ENCODE measurements around the gene ST6GALNAC6. TPM values are rescaled to one million over a fixed set of nuclear protein-coding genes. Genes with fewer than 3 reads are reported as not detected.

ST6GALNAC6 gene
- total and polyA plus RNA-seq, 10 of the 15 experiments (the other 5 are each of a cell fraction or from before 2014, with no cell fraction given) = 0.40 to 27.0 (median 16.8) TPM

- Histone ChIP-seq H3K79me2 (ENCODE audit: control insufficient read depth, insufficient read depth, low read length) (peaks cover 22% of the 10 kb centered on the region), H3K9ac (ENCODE audit: control insufficient read depth, insufficient read depth, low read length) (no peak overlapping the region), H3K4me1 (ENCODE audit: control insufficient read depth, insufficient read depth, low read length) (peaks cover 16% of the 10 kb centered on the region), H3K36me3 (ENCODE audit: control insufficient read depth in 2 of 2, insufficient read depth in 2 of 2, low read length in 1 of 2) (peaks cover 0 to 2% of the 10 kb centered on the region in 2 experiments; a peak in 2 of 4 replicates), H3K9me3 (replicated peaks; ENCODE audit: control insufficient read depth, insufficient read depth, low read length) (no peaks in the 10 kb centered on the region), H4K20me1 (ENCODE audit: control insufficient read depth, insufficient read depth) (no peaks in the 10 kb centered on the region), H3K4me3 (peak overlapping the region; percentile 95), H3K27me3 (replicated peaks in 1 of 2; ENCODE audit: control insufficient read depth in 2 of 2, insufficient read depth in 2 of 2, low read length in 1 of 2) (no peaks in the 10 kb centered on the region), H2AFZ (ENCODE audit: control insufficient read depth, low read depth, low read length) (no peak overlapping the region), H3K27ac (ENCODE audit: control insufficient read depth, insufficient read depth) (no peak overlapping the region), H3K4me2 (ENCODE audit: control insufficient read depth, insufficient read depth) (peak overlapping the region; percentile 95)
- BruUV-seq (replicated peaks) = no TSS peak
- ChIA-PET SMC1A (ENCODE audit: uncharacterized antibody, unreplicated experiment) (no interaction called here), CTCF (interaction anchor here (1.6 to 2.1 kb wide), 2 partner anchors 16 to 99 kb away, joined by 5 to 6 read pairs; no protein-coding TSS in a partner anchor), POLR2A (interaction anchor here (0.6 kb wide), 1 partner anchor 33 kb away, joined by 6 read pairs; no protein-coding TSS in a partner anchor), RAD21 (ENCODE audit: unreplicated experiment) (interaction anchor here (1.7 kb wide), 1 partner anchor 201 kb away, joined by 4 read pairs; the partner anchor contains the start of gene TOR2A)
- FAIRE-seq = no peak
- 0 out of 2 replicates have a peak, but pooled peaks have one; percentile 16 for TF ChIP-seq POLR2A (IDR thresholded peaks at IDR 0.05; ENCODE audit: low read depth, low read length)
- TF ChIP-seq SREBF1 (IDR thresholded peaks at IDR 0.05; ENCODE audit: low read length) = no peak
- TF ChIP-seq PBX3 (IDR thresholded peaks at IDR 0.05; ENCODE audit: insufficient replicate concordance, low read depth, low read length) = no peak
- no peak for ATAC-seq
- DNase-seq (ENCODE audit: low read depth, low spot score) = no peak
- in situ Hi-C loops (cut with MboI) = no loop called here
- whole genome bisulfite sequencing (ENCODE audit: insufficient coverage, insufficient replicate concordance, low lambda C conversion rate, missing lambda C conversion rate) = 28% methylated on average over 4 of the region's 4 CpGs
- intact Hi-C loops (cut with micrococcal nuclease; ENCODE audit: unreplicated experiment) = no loop called here
These were observed 36.4 kb upstream of the ST6GALNAC6 start for GRCh38 chr9:127935765-127936221.

DNA sequence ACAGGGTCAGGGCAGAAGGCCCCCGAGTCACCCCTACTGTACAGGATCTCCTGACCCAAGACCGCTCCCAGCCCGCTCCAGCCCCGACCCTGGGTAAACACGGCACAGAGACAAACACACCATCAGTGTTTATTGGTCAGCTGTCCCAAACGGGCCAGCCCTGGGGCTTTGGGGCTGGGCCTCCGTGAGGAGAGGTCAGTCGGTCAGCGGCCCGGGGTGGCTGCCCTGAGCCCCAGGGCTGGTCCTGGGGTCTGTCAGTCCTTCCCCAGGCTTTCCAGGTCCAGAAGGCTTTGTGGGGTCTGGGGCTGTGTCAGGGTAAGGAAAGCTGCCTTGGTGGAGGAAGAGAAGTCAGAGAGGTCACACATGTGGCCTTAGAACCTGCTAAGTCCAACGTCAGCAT, 35.6 kb upstream of the ST6GALNAC6 start:
- peaks cover 22% of the 10 kb centered on the region for H3K79me2 ChIP-seq (ENCODE audit: control insufficient read depth, insufficient read depth, low read length)
- TF ChIP-seq ZNF622 (IDR thresholded peaks at IDR 0.05) (no peak), ZNF24 (IDR thresholded peaks at IDR 0.05) (no peak), POLR2AphosphoS2 (IDR thresholded peaks at IDR 0.05; ENCODE audit: low read depth, low read length) (no peak), GATAD2B (conservative IDR thresholded peaks at IDR 0.05; ENCODE audit: low read depth) (no peak), SPI1 (IDR thresholded peaks at IDR 0.05; ENCODE audit: borderline replicate concordance, insufficient read depth, low read depth, low read length) (peak; percentile 20; the same call in 1 of the 2 replicates)
- TF ChIP-seq, protein P1, sequence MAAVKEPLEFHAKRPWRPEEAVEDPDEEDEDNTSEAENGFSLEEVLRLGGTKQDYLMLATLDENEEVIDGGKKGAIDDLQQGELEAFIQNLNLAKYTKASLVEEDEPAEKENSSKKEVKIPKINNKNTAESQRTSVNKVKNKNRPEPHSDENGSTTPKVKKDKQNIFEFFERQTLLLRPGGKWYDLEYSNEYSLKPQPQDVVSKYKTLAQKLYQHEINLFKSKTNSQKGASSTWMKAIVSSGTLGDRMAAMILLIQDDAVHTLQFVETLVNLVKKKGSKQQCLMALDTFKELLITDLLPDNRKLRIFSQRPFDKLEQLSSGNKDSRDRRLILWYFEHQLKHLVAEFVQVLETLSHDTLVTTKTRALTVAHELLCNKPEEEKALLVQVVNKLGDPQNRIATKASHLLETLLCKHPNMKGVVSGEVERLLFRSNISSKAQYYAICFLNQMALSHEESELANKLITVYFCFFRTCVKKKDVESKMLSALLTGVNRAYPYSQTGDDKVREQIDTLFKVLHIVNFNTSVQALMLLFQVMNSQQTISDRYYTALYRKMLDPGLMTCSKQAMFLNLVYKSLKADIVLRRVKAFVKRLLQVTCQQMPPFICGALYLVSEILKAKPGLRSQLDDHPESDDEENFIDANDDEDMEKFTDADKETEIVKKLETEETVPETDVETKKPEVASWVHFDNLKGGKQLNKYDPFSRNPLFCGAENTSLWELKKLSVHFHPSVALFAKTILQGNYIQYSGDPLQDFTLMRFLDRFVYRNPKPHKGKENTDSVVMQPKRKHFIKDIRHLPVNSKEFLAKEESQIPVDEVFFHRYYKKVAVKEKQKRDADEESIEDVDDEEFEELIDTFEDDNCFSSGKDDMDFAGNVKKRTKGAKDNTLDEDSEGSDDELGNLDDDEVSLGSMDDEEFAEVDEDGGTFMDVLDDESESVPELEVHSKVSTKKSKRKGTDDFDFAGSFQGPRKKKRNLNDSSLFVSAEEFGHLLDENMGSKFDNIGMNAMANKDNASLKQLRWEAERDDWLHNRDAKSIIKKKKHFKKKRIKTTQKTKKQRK (IDR thresholded peaks at IDR 0.05; ENCODE audit: low read depth, low read length) = no peak
- 70% methylated on average over 11 of the region's 11 CpGs for WGBS (ENCODE audit: insufficient coverage, insufficient replicate concordance, low lambda C conversion rate, missing lambda C conversion rate)
- FAIRE-seq = no peak
- peak overlapping the region; percentile 34; the same call in 1 of the 2 replicates for H3K4me2 ChIP-seq (ENCODE audit: control insufficient read depth, insufficient read depth)
- H3K4me1 ChIP-seq (ENCODE audit: control insufficient read depth, insufficient read depth, low read length) = peaks cover 18% of the 10 kb centered on the region
- ChIA-PET SMC1A (ENCODE audit: uncharacterized antibody, unreplicated experiment) (no interaction called here), RAD21 (ENCODE audit: unreplicated experiment) (no interaction called here), CTCF (interaction anchor here (1.3 to 2.1 kb wide), 3 partner anchors 9 to 99 kb away, joined by 4 to 6 read pairs (median 5); no protein-coding TSS in a partner anchor), POLR2A (no interaction called here)
- no peak for DNase-seq (ENCODE audit: low read depth, low spot score)
- H4K20me1 ChIP-seq (ENCODE audit: control insufficient read depth, insufficient read depth) = no peaks in the 10 kb centered on the region
- no peak overlapping the region for H2AFZ ChIP-seq (ENCODE audit: control insufficient read depth, low read depth, low read length)
- peaks cover 0 to 2% of the 10 kb centered on the region in 2 experiments; a peak in 2 of 4 replicates for H3K36me3 ChIP-seq (ENCODE audit: control insufficient read depth in 2 of 2, insufficient read depth in 2 of 2, low read length in 1 of 2)
- intact Hi-C loops (cut with micrococcal nuclease; ENCODE audit: unreplicated experiment) (no loop called here), in situ Hi-C loops (cut with MboI) (no loop called here)
- H3K27ac ChIP-seq (ENCODE audit: control insufficient read depth, insufficient read depth) = no peak overlapping the region
- H3K27me3 ChIP-seq (replicated peaks in 1 of 2; ENCODE audit: control insufficient read depth in 2 of 2, insufficient read depth in 2 of 2, low read length in 1 of 2) = no peaks in the 10 kb centered on the region
- BruUV-seq (replicated peaks) = no TSS peak
- no peaks in the 10 kb centered on the region for H3K9me3 ChIP-seq (replicated peaks; ENCODE audit: control insufficient read depth, insufficient read depth, low read length)
- no peak overlapping the region for H3K9ac ChIP-seq (ENCODE audit: control insufficient read depth, insufficient read depth, low read length)
- ATAC-seq = no peak
- H3K4me3 ChIP-seq = no peak overlapping the region

Data from GM12878 (cell line).